HG03457 (cell line): ENCODE data around the gene ADD1.

Experiments
- ATAC-seq: cut with Tn5 transposase; IDR thresholded peaks from one replicate; pipeline ENCODE4 v1.9.1; 2021; ENCODE audit warnings: moderate number of reproducible peaks; ENCODE audit not compliant: unreplicated experiment

The ADD1 gene

GRCh38 chr4:2843263-2843940 lies at the start of gene ADD1:
Gene ADD1, plus strand, starts transcription at chr4:2843844. Its CDS starts 32,072 bp downstream, at chr4:2875916.
- ATAC-seq: peak; percentile 54

GRCh38 chr4:2794486-2795299 lies 49.0 kb upstream of the ADD1 start:
- no peak for ATAC-seq

- no peak for ATAC-seq
These were observed 48.2 kb upstream of the ADD1 start for GRCh38 chr4:2795300-2795892.

- no peak for ATAC-seq
These were observed 47.5 kb upstream of the ADD1 start for GRCh38 chr4:2795893-2796848.

GRCh38 chr4:2796849-2797544 lies 46.6 kb upstream of the ADD1 start:
- no peak for ATAC-seq

- ATAC-seq: no peak
These were observed 45.9 kb upstream of the ADD1 start for GRCh38 chr4:2797545-2798305.

- ATAC-seq: peak; percentile 32
These were observed 45.0 kb upstream of the ADD1 start for GRCh38 chr4:2798399-2799223.

- no peak for ATAC-seq
These were observed 44.3 kb upstream of the ADD1 start for GRCh38 chr4:2799224-2799911.

- no peak for ATAC-seq
These were observed 43.5 kb upstream of the ADD1 start for GRCh38 chr4:2799971-2800690.

- no peak for ATAC-seq
These were observed 42.7 kb upstream of the ADD1 start for GRCh38 chr4:2800691-2801596.

GRCh38 chr4:2802618-2803531 lies 40.8 kb upstream of the ADD1 start:
- ATAC-seq: no peak

- no peak for ATAC-seq
These were observed 39.8 kb upstream of the ADD1 start for GRCh38 chr4:2803624-2804448.

GRCh38 chr4:2804449-2804972 lies 39.1 kb upstream of the ADD1 start:
- ATAC-seq: no peak

- no peak for ATAC-seq
These were observed 38.6 kb upstream of the ADD1 start for GRCh38 chr4:2804973-2805501.
